GM11168 (cell line): ENCODE measurements around the gene GFAP.
"Not testable (repeated sequence)": the region's sequence is repeated elsewhere in the genome, so short reads cannot be mapped to it uniquely, and the experiment has no call there.

ENCODE experiments used
- in situ Hi-C: fragments of 300-500 bp; cut with MboI; formaldehyde crosslinking; loops from one replicate; pipeline ENCODE4 v1.12.0; 2022; ENCODE audit warnings: low sequenced_read_pairs; ENCODE audit not compliant: unreplicated experiment

Gene GFAP

DNA sequence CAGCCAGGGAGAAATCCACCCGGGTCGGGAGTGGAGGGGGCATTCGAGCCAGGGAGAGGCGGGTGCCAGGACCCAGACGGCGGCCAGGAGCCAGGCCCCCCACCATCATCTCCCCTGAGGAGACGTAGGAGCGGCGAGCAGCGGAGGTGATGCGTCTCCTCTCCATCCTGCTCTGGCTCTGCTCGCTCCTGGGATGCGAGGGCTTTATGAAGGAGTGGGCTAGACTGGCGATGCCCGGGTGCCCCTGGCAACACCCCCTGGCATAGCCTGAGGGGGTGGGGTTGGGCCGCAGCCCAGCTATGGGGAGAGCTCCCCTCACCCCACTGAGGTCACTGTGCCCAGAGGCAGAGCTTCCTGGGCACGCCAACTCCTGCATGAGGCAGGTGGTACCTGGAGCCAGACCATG lies at the start of gene GFAP:
TSS of gene GFAP (minus strand) at position 180 of the 406 bp plus-strand sequence. CDS start at position 166, 14 bp downstream.
- in situ Hi-C loops = no loop called here

GRCh38 chr17:44961921-44962350 lies 46.6 kb upstream of the GFAP start:
- in situ Hi-C loops = no loop called here

DNA sequence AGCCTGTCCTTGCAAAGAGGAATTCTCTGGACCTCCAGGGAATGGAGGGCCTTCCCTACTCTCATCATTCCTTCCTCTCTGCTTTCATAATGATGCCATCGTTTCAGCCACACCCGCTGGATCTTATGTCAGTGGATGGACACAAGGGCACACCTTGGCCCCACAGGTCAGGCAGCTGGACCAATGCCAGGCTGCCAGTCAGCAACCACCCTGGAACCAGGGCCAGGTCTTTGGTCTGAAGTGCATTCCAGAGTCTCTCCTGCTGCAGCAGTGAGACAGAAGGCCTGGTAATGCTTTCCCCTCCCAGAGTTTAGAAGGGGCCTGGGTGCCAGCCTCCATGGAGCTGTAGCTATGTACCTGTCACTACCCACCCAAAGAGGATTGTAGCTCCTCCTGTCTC lies 45.4 kb upstream of the GFAP start:
- in situ Hi-C loops = no loop called here

DNA sequence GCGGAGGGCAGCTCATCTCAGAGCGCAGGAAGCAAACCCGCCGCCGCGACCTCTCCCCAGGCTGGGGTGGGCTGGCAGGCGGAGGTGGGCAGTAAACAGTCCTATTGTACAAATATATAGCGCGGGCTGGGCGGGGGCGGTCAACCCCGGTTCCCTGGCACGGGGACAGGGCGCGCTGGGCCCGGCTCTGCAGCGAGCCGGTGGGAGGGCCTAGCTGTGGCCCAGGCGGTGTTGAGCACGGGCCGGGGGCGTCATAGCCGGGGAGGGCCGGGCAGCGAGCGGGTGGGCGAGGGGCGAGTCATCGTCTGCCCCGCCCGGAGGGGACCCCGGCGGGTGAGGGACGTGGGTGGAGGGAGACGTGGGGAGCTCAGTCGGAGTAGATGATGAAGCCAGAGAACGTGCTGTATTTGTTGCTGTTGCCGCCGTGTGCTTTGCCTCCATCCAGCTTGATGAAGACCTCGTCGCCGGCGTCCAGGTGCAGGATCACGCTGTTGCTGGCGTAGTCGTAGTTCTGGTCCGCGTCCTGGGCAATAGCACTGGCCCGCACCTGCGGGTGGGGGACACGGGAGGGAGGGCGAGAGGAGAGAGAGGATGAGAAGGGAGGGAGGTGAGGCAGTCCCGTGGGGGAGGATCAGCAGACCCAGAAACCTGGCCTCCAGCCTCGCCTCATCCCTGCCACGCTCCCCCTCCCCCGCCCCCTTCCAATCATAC lies 44.7 kb upstream of the GFAP start:
- in situ Hi-C loops = no loop called here

- in situ Hi-C loops = no loop called here
Observed at GRCh38 chr17:44956998-44957981, 42.0 kb upstream of the GFAP start.

- in situ Hi-C loops = no loop called here
Observed at GRCh38 chr17:44955674-44956425, 40.5 kb upstream of the GFAP start.

DNA sequence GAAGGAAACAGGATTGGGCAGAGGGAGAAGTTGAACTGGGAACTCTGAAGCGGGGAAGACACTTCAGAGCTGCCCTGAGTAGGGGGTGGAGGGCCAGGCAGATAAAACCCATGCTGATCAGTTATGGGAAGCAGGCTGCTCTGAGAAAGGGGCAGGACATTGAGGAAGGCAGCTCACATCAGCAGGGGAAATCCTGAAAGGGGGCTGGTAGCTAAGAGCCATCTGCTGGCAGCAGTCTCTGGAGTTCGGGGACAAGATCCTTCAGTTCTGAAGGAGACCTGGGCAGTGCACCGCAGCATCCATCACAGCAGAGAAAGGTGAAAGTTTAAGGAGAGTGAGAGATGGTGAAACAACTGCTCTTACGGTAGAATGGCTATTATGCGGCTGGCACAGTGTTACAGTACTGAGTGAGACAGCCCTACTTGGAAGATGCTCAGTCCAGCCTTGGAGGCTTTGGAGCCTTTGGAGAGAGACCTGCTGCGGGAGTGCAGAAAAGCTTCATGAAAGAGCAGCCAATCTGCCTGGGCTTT lies 37.7 kb upstream of the GFAP start:
- in situ Hi-C loops = no loop called here

DNA sequence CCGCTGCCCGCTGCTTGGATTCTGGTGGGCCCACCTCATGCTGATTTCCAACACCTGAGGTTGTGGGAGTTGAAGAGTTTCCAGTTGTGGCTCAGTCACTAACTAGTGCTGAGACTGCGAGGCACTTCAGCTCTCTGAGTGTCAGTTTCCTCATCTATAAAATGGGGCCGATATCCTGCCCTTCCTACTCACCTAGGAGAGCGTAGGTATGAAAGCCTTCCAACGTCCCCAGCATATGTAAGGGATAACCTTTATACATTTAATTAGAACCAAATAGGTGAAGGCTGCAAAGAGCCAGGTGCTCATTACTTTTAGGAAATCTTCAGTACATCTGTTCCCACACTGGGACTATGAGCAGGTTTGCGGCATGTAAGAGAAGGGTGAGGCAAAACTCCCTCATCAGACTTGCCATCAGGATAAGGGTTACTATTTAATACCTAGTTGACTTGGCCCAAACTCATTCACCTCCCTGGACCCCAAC lies 33.1 kb upstream of the GFAP start:
- in situ Hi-C loops = no loop called here

GRCh38 chr17:44947461-44948314 lies 32.4 kb upstream of the GFAP start, which contains the start of gene KIF18B:
Gene KIF18B, minus strand, starts transcription at chr17:44947773. Its CDS starts 11,429 bp downstream, at chr17:44936344.
- in situ Hi-C loops = no loop called here

- in situ Hi-C loops = not testable (repeated sequence)
Observed at GRCh38 chr17:44945652-44946051, 30.4 kb upstream of the GFAP start.

- in situ Hi-C loops = no loop called here
Observed at GRCh38 chr17:44942456-44942855, 27.2 kb upstream of the GFAP start.

DNA sequence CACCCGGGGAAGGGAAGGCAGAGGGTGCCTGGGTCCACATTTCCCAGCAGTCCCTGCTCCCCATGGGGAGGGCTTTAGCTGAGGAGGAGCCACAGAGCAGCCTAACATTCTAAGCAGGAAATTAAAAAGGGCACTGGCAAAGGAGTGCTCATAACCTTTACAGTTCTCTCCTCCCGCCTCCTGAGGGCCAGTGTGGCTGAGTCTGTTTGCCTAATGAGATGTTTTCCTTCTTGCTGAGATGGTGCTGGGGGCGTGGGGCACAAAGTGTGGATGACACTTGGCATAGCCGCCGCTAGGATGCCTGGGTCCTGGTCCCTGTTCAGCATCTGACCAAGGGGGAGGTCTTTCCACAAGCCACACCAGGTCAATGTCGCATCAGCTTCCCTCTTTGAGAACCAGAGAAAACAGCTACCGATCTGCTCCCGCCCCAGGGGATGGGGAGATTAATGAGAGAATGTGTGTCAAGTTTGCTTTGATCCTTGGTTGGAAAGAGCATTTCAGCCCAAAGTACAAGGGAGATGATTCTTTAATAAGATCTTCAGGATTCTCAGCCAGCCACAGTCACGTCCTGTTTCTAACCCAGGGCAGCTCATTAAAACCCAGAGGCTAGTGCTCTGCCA lies 26.5 kb upstream of the GFAP start:
- in situ Hi-C loops = no loop called here

- in situ Hi-C loops = no loop called here
Observed at GRCh38 chr17:44940768-44941167, 25.5 kb upstream of the GFAP start.

DNA sequence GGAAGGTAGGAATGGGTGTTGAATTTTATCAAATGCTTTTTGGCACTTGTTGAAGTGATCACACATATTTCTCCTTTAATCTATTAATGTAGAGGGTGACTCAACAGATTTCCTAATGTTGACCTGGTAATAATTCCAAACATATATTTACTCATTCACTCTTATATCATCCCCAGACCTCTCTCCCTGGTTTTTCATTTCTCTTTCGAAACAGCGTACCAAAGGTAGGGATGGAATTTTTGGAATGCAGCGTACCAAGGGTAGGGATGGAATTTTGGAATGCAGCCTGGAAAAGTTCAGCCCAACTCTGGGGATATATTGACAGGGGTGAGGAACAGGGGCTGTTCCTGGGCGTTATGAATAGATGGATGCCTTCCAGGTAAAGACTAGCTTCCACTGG lies 25.0 kb upstream of the GFAP start:
- in situ Hi-C loops = no loop called here

DNA sequence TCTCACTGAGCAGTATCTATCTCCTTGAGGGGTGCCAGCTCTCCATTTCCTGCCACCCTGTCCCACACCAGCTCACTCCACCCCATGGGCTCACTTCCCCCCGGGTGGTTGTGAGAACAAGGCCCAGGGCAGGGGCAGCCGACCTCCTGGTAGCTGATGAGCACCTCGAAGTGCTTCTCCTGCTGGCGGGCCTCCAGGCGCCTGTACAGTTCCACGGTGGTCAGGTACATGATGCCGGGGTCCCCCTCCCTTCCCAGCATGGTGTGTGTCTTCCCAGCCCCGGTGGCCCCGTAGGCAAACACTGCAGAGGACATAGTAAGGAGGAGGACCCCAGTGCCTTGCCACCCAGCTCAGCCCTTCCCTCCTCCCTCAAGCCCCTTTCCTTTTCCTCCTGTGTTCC lies 19.8 kb upstream of the GFAP start:
- in situ Hi-C loops = no loop called here

DNA sequence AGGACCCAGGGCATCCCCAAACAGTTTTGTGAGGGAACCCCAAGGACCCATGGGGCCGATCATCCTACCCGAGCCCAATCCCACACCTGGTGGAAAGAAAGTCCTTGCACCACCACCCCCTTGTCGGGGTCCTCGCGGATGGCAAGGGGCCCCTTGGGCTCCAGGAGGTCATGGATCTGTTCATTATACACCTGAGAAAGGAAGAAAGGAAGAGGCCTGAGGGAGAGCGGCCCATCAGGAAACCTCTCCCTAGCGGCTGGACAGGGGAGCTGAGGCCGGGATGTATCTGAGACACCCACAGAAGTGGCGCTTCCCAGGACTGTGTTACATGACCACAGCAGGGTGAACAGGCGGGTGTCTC lies 19.4 kb upstream of the GFAP start:
- in situ Hi-C loops = no loop called here

- in situ Hi-C loops = no loop called here
Observed at GRCh38 chr17:44933824-44934744, 18.8 kb upstream of the GFAP start.

DNA sequence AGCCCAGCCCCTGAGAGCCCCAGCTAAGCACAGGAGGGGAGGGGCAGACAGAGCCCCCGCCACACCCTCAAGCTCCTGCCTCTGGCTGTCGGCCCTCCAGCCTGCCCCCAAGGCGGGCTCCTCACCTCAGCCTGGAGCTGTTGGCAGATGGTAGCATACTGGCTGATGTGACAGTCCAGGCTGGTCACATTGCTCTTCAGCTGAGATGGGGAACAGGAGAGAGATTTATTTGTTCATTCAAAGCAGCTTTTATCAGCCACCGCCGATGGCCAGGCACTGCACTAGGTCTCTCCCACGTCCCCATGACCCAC lies 17.4 kb upstream of the GFAP start:
- in situ Hi-C loops = no loop called here
